Bronchial epithelial cell (primary cell): ENCODE measurements around the gene CARMIL1. TPM values are rescaled to one million over a fixed set of nuclear protein-coding genes. Genes with fewer than 3 reads are reported as not detected.

ENCODE experiments used
- DNase-seq: peaks from one replicate; pipeline ENCODE4 v3.0.0-alpha.2; 2010; ENCODE audit warnings: low read depth
- FAIRE-seq: peaks from 2 replicates; lab custom pipeline; 2011; peaks lifted over from hg19 to GRCh38; lab: Jason Lieb, UNC
- H3K27me3 ChIP-seq: 2 replicates; pipeline ENCODE4 v1.5.1; 2011; ENCODE audit warnings: low read length; ENCODE audit not compliant: control insufficient read depth, insufficient read depth
- H3K36me3 ChIP-seq: 2 replicates; pipeline ENCODE4 v1.5.1; 2011; ENCODE audit warnings: low read length; ENCODE audit not compliant: control insufficient read depth, insufficient read depth
- H3K4me3 ChIP-seq: 2 replicates; pipeline ENCODE4 v1.5.1; 2011; ENCODE audit warnings: mild to moderate bottlenecking, low read depth, low read length, control low read depth
- total RNA-seq: library from RNA; depleted of rRNA; stranded (reverse); fragments of >200 nt; gene quantifications from 2 replicates; pipeline ENCODE4 v1.2.1, GENCODE V29; 2014
- TF ChIP-seq, protein P1 (sequence below): IDR thresholded peaks from 2 replicates; pipeline ENCODE4 v1.5.1; 2011; ENCODE audit warnings: mild to moderate bottlenecking, moderate library complexity, low read length, control low read depth, inconsistent platforms; ENCODE audit not compliant: insufficient read depth, severe bottlenecking

CARMIL1 gene
- total RNA-seq, 1 donor from 2014 or later = 12.1 TPM

DNA sequence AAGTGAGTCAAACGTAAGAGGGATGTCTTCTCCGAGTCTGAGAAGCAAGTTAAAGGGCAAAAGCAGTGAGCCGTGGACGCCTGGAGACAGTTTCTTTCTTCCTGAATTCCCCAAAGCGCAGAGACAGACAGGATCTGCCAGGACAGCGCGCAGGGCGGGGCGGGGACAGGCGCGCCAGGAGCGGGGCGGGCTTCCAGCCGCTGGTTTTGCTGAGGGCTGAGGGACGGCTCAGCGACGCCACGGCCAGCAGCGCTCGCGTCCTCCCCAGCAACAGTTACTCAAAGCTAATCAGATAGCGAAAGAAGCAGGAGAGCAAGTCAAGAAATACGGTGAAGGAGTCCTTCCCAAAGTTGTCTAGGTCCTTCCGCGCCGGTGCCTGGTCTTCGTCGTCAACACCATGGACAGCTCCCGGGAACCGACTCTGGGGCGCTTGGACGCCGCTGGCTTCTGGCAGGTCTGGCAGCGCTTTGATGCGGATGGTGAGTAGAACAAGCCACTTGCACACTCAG lies 372.9 kb downstream of the CARMIL1 start, which contains the start of gene SCGN:
SCGN (plus strand) TSS at position 209 of the 509 bp plus-strand sequence; CDS start at position 398, 189 bp downstream.
- Histone ChIP-seq H3K36me3 (no peaks in the 10 kb centered on the region), H3K27me3 (no peaks in the 10 kb centered on the region), H3K4me3 (peak within 1 kb of the TSS; percentile 9)
- FAIRE-seq (no peak), DNase-seq (peak; percentile 41)
- TF ChIP-seq, protein P1, sequence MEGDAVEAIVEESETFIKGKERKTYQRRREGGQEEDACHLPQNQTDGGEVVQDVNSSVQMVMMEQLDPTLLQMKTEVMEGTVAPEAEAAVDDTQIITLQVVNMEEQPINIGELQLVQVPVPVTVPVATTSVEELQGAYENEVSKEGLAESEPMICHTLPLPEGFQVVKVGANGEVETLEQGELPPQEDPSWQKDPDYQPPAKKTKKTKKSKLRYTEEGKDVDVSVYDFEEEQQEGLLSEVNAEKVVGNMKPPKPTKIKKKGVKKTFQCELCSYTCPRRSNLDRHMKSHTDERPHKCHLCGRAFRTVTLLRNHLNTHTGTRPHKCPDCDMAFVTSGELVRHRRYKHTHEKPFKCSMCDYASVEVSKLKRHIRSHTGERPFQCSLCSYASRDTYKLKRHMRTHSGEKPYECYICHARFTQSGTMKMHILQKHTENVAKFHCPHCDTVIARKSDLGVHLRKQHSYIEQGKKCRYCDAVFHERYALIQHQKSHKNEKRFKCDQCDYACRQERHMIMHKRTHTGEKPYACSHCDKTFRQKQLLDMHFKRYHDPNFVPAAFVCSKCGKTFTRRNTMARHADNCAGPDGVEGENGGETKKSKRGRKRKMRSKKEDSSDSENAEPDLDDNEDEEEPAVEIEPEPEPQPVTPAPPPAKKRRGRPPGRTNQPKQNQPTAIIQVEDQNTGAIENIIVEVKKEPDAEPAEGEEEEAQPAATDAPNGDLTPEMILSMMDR = no peak

DNA sequence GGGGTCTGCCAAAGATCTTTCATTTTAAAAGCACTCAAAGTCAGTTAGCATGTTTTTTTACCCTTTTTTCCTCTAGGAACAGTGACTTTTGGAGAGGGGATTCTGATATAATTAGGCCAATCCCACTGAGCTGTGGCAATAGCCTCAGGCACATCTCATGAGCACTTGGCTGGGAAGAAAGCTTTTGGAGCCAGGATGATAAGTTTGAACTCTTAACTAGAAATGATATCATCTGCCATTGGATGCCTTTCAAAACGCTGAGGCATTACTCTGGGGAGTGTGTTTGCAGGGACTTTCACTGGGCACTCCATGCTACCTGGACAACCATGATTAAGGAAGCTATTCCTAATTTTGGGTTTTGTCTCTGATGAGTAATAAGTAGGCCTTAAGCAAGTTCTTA lies 376.5 kb downstream of the CARMIL1 start:
- Histone ChIP-seq H3K27me3 (no peaks in the 10 kb centered on the region), H3K36me3 (no peaks in the 10 kb centered on the region), H3K4me3 (no peak overlapping the region)
- FAIRE-seq (no peak), DNase-seq (no peak)
- TF ChIP-seq, protein P1 = no peak

DNA sequence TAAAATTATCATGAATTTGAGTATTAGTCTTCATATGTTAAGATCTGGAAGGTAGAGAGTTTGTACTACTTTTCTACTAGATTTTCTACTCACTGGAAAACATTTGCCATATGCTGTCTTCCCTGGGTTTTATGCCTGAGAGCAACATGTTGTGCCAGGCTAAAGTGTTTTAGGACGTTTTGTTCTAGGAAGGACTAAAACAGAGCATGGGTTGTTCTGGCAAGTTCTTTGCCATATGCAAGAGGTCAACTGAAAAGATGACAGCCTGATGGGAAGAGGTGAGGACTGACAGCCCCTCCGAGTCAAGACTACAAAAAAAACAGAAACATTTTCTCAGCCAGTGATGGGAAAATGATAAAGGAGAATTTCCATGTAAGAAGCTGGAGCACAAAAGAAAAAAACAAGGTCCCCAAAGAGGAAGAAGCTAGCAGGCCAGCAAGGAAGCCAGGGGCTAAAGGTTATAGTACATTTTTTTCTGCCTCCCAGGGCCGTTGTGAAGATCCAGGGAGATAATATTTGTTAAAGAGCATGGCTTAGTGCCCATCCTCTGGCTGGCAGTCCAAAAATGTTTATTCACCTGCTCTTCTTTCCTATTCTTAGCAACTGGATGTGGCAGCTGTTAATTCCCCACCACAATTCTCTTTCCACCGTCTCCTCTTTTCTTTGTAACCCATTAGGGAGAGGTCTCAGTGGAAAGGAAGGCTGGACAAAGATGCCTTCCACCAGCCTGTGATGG lies 380.6 kb downstream of the CARMIL1 start:
- no peak for FAIRE-seq
- no peaks in the 10 kb centered on the region for H3K36me3 ChIP-seq

DNA sequence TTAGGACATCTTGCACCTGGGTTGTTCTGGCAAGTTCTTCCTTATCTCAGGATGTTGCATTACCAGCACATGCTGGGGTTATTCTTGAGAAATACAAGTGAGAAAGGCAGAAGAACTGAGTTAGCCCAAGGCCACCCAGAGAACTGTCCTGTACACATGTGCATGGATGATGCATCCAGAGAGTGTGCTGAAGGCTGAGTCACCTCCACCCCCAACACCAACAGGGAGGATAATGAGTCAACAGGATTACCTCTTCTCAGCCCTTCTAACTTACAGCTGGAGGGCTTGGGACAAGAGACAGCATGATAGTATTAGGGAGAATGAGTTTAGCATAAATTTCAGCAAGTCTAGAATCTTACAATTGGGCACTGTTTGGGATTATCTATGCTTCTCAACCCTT lies 381.3 kb downstream of the CARMIL1 start:
- TF ChIP-seq, protein P1 = no peak
- peak; percentile 99 for FAIRE-seq
- Histone ChIP-seq H3K36me3 (no peaks in the 10 kb centered on the region), H3K4me3 (no peak overlapping the region), H3K27me3 (peaks cover 1% of the 10 kb centered on the region)
- DNase-seq = peak; percentile 98

More for the DNA sequence above, 380.6 kb downstream of the CARMIL1 start:
- no peak overlapping the region for H3K4me3 ChIP-seq
- TF ChIP-seq, protein P1 = no peak
- DNase-seq = no peak
- H3K27me3 ChIP-seq = no peaks in the 10 kb centered on the region

DNA sequence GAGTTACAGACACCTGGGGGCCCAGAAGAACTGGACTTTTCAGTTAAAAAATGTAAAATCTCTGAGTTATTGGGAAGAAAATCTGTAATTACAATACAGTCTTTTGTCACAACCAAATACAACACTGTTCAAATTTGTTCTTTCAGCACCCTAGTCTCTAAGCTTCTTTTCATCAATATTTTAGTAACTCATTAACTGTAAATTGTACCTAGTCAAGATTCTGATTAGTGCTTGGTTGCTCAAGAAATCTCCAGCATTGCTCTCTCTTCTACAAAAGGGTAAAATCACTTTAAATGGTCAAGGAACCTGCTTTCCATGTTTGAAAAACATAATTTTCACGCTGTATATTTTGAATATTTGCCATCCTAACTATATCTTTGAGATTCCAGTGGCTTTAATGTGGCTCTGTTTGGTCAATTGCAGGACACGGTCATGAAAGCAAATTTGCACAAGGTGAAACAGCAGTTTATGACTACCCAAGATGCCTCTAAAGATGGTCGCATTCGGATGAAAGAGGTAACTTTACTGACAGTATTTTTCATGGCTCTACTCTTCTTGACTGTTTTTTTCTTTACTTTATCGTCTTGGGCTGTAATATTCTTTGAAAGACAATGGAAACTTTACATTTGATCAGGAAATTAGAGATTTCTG lies 382.1 kb downstream of the CARMIL1 start:
- H3K4me3 ChIP-seq = no peak overlapping the region
- TF ChIP-seq, protein P1 = no peak
- H3K36me3 ChIP-seq = no peaks in the 10 kb centered on the region
- peaks cover 1% of the 10 kb centered on the region for H3K27me3 ChIP-seq
- FAIRE-seq (no peak), DNase-seq (no peak)
